Activated CD8-positive, alpha-beta memory T cell treated with anti-CD3 and anti-CD28 coated beads, Interleukin-2, amount 50 U/mL, for 1 hour (primary cell): ENCODE results near the gene SHANK1.
A peak's percentile ranks its signal among the peaks of the same experiment; 100 is the strongest.

Experiments used
- DNase-seq: peaks from one replicate; pipeline ENCODE4 v3.0.0-alpha.2; 2020; ENCODE audit errors: extremely low read depth

SHANK1 gene

GRCh38 chr19:50728084-50728737, 8.6 kb upstream of the SHANK1 start:
- peak; percentile 61 for DNase-seq

DNA sequence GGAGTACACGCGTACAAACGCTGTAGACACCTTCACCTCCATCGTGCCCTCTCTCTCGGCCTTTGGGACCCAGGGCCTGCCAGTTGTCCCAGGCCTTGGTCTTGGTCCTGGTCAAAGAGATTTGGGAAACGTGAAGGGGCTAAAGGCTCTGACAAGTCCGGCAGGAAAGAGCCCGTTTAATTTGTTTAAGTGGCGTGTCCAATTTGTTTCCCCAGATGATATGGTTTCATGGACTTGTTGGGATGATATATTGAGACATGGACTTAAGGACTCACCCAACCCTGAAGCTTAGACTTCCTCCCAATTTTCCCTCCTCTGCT, 6.3 kb upstream of the SHANK1 start:
- no peak for DNase-seq

DNA sequence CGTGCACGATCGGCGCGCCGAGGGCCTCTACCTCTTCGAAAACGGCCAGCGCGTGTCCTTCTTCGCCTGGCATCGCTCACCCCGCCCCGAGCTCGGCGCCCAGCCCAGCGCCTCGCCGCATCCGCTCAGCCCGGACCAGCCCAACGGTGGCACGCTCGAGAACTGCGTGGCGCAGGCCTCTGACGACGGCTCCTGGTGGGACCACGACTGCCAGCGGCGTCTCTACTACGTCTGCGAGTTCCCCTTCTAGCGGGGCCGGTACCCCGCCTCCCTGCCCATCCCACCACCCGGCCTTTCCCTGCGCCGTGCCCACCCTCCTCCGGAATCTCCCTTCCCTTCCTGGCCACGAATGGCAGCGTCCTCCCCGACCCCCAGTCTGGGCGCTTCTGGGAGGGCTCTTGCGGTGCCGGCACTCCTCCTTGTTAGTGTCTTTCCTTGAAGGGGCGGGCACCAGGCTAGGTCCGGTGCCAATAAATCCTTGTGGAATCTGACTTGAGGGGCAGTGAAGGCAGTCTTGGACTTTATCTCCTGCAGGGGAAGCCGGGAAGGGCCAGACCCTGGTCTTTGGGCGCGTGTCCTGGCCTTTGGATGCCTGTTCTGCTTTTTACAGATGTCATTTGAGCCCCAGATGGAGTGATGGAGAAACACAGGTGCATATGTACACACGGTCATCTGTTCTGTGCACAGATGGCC, 5.8 kb upstream of the SHANK1 start:
- DNase-seq: no peak

DNA sequence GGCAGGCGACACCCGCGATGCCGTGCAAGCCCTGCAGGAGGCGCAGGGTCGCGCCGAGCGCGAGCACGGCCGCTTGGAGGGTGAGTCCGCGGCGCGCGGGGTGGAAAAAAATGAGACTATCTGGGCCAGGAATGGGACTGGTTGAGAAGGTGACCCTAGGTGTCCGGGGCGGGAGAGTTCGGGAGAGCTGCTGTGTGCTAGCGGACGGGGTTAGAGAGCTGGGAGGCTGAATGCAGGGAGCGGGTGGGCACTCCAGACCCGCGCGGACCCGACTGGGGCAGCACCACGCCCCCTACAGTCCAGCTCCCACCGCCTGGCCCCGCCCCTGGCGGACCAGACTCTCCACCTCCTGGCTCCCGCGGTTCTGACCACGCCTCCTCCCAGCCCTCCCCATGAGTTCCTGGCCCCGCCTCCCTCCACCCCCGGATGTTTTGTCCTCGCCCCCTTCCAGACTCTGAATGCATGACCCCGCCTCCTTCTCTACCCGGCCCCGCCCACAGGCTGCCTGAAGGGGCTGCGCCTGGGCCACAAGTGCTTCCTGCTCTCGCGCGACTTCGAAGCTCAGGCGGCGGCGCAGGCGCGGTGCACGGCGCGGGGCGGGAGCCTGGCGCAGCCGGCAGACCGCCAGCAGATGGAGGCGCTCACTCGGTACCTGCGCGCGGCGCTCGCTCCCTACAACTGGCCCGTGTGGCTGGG, 5.1 kb upstream of the SHANK1 start:
- DNase-seq: peak; percentile 94

DNA sequence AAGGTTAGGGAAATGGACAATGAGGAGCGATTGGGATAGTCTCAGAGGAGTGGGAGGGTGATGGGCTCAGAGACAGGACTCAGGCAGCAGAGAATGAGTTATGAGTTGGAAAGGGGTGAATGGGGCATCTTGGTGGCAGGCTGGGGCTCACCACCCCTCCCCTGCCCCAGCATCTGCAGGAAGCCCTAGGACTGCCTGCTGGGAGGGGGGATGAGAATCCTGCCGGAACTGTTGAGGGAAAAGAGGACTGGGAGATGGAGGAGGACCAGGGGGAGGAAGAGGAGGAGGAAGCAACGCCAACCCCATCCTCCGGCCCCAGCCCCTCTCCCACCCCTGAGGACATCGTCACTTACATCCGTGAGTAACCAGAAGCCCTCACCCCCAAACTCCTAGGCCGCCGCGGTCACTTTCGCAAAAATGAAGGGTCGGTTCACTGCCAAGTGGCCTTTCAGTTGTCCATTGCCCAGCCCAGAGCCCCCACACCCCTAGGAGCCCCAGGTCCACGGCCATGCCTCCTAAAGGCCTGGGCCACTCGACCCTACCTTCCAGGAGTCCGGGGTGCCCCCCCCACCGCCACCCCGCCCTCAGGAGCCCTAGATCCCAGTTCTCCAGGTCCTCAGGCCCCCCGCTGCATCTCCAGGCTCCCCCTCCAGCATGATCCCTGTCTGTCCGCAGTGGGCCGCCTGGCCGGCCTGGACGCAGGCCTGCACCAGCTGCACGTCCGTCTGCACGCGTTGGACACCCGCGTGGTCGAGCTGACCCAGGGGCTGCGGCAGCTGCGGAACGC, 4.3 kb upstream of the SHANK1 start:
- no peak for DNase-seq

DNA sequence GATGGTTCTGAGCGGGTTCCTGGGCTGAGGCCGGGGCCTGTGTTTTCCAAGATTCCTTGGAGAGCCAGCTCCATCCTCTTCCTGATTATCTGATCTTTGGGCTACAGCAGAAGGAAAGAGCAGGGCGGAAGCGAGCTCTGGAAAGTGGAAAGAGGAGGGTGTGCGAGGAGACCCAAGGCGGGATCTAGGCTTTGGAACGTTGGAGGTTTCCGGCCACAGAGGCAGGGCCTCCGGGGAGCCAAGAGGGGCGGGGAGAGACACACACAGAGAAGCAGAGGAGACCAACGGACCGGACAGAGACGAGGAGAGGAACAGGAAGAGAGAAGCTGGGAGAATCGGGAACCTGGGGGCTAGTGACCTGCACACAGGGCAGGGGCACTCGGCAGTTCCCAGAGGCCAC, 3.5 kb upstream of the SHANK1 start, which contains the start of gene CLEC11A:
TSS of gene CLEC11A (plus strand) at position 296 of the 400 bp plus-strand sequence. CDS start 162 bp downstream, outside the sequence.
- no peak for DNase-seq

DNA sequence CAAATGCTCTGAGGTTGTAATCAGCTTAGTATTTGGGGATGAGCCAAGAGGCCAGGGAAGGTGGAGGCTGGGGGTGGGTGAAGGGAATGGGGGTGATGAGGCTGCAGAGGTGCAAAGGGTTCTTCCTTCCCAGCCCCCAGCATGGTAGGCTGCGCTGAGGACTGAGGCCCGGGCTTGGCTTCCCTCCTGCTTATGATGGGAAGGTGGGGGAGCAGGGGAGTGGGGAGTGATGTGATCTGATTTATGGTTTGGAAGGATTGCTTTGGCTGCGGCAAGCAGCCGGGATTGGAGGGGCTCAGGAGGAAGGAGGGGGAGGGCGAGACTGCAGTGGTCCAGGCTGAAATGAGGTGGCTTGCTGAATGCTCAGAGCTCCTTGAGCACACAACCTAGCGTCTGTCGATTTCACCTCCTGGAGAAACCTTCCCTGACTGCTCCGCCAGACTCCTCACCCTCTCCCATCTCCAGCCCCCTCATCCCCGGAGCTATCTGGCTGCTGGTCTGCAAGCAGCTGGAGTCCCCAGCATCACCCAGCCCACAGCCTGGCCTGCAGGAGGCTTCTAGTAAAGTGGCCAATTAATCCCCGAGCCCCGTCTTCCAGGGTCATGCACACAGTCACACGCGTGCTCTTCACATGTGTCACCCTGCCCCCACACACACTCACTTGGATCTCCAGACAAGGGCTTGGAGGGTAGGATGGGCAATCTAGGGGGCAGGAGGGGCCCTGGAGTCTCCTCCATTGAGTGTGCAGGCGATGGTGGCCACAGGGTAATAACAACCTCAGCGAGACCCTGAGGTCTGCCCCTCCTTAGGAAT, 2.8 kb upstream of the SHANK1 start:
- no peak for DNase-seq

- DNase-seq: no peak
These were observed 2.0 kb upstream of the SHANK1 start for GRCh38 chr19:50721441-50722137.

DNA sequence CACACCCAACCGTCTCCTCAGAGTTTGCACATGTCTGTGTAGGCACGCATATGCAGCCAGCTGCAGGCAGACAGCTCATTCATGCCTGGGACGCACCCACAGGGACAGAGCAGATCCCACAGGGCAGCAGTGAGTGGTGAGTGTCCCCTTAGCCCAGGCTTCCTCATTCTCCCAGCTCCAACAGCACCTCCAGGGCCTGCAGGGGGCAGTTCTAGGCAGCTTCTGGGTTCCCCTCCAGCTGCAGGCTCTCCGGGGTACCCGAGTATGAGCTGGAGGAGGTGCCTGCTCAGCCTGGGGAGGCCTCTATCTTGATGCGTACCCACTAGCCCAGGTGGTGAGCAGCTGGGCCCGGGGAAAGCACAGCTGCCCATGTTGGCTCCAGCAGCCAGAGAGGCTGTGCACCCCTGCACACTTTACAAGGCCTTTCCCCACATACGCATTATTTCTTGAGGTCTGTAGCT, 1.3 kb upstream of the SHANK1 start:
- DNase-seq: no peak

- no peak for DNase-seq
These were observed 749 bp upstream of the SHANK1 start for GRCh38 chr19:50720181-50720920.

DNA sequence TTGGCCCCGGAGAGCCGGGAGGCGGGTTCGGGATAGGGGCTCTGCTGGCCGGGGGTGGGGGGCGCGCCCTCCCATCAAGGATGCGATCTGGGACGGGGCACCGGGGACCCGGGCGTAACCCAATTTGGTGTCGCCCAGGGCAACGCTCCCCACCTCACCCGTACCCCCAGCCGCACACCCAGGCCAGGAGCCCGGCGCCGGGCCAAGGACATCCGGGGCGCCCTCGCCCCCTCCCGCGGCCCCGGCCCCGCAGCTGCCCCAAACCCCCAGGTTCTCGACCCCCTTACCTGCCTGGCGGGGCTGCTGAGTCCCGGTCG, 525 bp downstream of the SHANK1 start:
- DNase-seq: no peak

GRCh38 chr19:50718255-50719118, 1.1 kb downstream of the SHANK1 start:
- DNase-seq: no peak

- DNase-seq: no peak
These were observed 1.7 kb downstream of the SHANK1 start for GRCh38 chr19:50717891-50718254.

- DNase-seq: no peak
These were observed 2.4 kb downstream of the SHANK1 start for GRCh38 chr19:50717026-50717723.

GRCh38 chr19:50716178-50717025, 3.2 kb downstream of the SHANK1 start:
- DNase-seq: no peak

DNA sequence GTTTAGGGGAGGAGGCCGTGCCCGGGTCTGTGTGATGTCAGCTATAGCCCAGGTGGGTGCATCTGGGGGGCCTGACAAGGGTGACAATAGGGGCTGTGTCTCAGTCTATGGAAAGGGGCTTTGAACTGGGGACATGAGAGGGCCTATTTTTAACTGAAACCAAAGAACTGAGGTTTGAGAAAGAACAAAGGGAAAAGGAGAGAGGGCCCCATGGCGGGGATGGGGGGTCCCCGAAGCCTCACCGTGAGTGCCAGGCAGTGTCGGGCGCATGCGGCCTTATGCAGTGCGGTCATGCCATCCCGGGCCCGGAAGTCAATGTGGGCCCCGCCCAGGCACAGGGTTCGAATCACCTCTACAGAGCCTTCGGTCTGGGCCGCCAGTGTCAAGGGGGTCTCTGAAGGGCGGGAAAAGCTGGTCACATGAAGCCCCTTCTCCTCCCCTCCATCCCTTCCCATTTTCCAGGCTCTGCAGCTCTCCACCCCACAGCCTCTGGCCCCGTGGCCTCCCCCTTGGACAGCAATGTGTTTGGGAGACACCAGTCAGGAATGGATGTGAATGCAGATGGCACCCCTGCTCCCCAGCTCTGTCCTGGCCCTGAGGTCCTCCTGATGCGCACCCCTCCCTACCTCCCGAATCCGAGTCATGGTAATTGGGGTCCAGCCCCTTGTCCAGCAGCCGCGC, 5.9 kb downstream of the SHANK1 start:
- peak; percentile 10 for DNase-seq

- no peak for DNase-seq
These were observed 6.8 kb downstream of the SHANK1 start for GRCh38 chr19:50712833-50713232.
